Stomach (tissue), 4 donors: Measurements from ENCODE around the gene BRD9.
"Not testable (repeated sequence)": the region's sequence is repeated elsewhere in the genome, so short reads cannot be mapped to it uniquely, and the experiment has no call there.

Experiments used
- CTCF ChIP-seq, 7 experiments: fragments of 450-650 bp in 4 of 7; fragments of 200-600 bp in 3 of 7; sonication (generic) in 3 of 7; IDR thresholded peaks; one replicate each; pipeline ENCODE4 v1.5.1; 2016 to 2019; ENCODE audit warnings: antibody characterized with exemption in 7 of 7, control low read depth in 2 of 7, mild to moderate bottlenecking in 1 of 7
- POLR2AphosphoS5 ChIP-seq, 3 donors: sonication (generic); formaldehyde crosslinking; IDR thresholded peaks; one replicate each; pipeline ENCODE4 v1.6.1; 2016; ENCODE audit warnings: antibody characterized with exemption in 3 of 3

- not testable (repeated sequence) for TF ChIP-seq CTCF, POLR2AphosphoS5 (IDR thresholded peaks at IDR 0.05)
Observed at GRCh38 chr5:825544-825943, 67.1 kb downstream of the BRD9 start.
